Measurements from ENCODE around the gene PPP4R4. TPM values are rescaled to one million over a fixed set of nuclear protein-coding genes. Genes with fewer than 3 reads are reported as not detected.

The PPP4R4 gene
- total RNA-seq, 1 donor from 2014 or later: not detected

GRCh38 chr14:94138251-94138650 lies 35.9 kb upstream of the PPP4R4 start:
- H3K36me3 Mint-ChIP-seq (ENCODE audit: low read depth): no peaks in the 10 kb centered on the region
- ChIA-PET POLR2A (no interaction called here), CTCF (interaction anchor here (1.0 to 2.4 kb wide), 4 partner anchors 11 to 104 kb away, joined by 3 to 12 read pairs (median 5); no protein-coding TSS in a partner anchor)
- no peak overlapping the region for H3K27ac Mint-ChIP-seq
- no peak for ATAC-seq (ENCODE audit: low read depth)
- no peak for DNase-seq
- peaks cover 8% of the 10 kb centered on the region for H3K9me3 Mint-ChIP-seq
- intact Hi-C loops (cut with micrococcal nuclease): no loop called here
- H3K27me3 Mint-ChIP-seq: peaks cover 23% of the 10 kb centered on the region
- H3K4me3 Mint-ChIP-seq: no peak overlapping the region
- TF ChIP-seq CTCF (IDR thresholded peaks at IDR 0.05): no peak
- H3K4me1 Mint-ChIP-seq: no peaks in the 10 kb centered on the region

GRCh38 chr14:94139006-94139405 lies 35.1 kb upstream of the PPP4R4 start:
- no peaks in the 10 kb centered on the region for H3K4me1 Mint-ChIP-seq
- ChIA-PET CTCF (interaction anchor here (1.2 kb wide), 2 partner anchors 102 to 104 kb away, joined by 3 to 7 read pairs; no protein-coding TSS in a partner anchor), POLR2A (no interaction called here)
- no peak for TF ChIP-seq CTCF (IDR thresholded peaks at IDR 0.05)
- intact Hi-C loops (cut with micrococcal nuclease): no loop called here
- no peak for DNase-seq
- no peak for ATAC-seq (ENCODE audit: low read depth)
- H3K27ac Mint-ChIP-seq: no peak overlapping the region
- no peaks in the 10 kb centered on the region for H3K36me3 Mint-ChIP-seq (ENCODE audit: low read depth)
- H3K9me3 Mint-ChIP-seq: peaks cover 8% of the 10 kb centered on the region
- H3K4me3 Mint-ChIP-seq: no peak overlapping the region
- H3K27me3 Mint-ChIP-seq: peaks cover 20% of the 10 kb centered on the region

- ChIA-PET CTCF (interaction anchor here (4.0 kb wide), 1 partner anchor 103 kb away, joined by 16 read pairs; no protein-coding TSS in a partner anchor), POLR2A (no interaction called here)
- H3K27me3 Mint-ChIP-seq: peaks cover 20% of the 10 kb centered on the region
- ATAC-seq (ENCODE audit: low read depth): no peak
- H3K9me3 Mint-ChIP-seq: peaks cover 8% of the 10 kb centered on the region
- H3K4me3 Mint-ChIP-seq: no peak overlapping the region
- H3K27ac Mint-ChIP-seq: no peak overlapping the region
- intact Hi-C loops (cut with micrococcal nuclease): no loop called here
- no peaks in the 10 kb centered on the region for H3K4me1 Mint-ChIP-seq
- no peaks in the 10 kb centered on the region for H3K36me3 Mint-ChIP-seq (ENCODE audit: low read depth)
- DNase-seq: no peak
- no peak for TF ChIP-seq CTCF (IDR thresholded peaks at IDR 0.05)
These were observed 34.7 kb upstream of the PPP4R4 start for GRCh38 chr14:94139421-94139820.

- Mint-ChIP-seq H3K4me1 (no peaks in the 10 kb centered on the region), H3K27me3 (peaks cover 8% of the 10 kb centered on the region), H3K27ac (no peak overlapping the region), H3K9me3 (no peaks in the 10 kb centered on the region), H3K4me3 (no peak overlapping the region), H3K36me3 (ENCODE audit: low read depth) (no peaks in the 10 kb centered on the region)
- no peak for TF ChIP-seq CTCF (IDR thresholded peaks at IDR 0.05)
- ChIA-PET CTCF (interaction anchor here (1.0 to 4.0 kb wide), 5 partner anchors 38 to 203 kb away, joined by 3 to 16 read pairs (median 4); no protein-coding TSS in a partner anchor), POLR2A (interaction anchor here (0.7 kb wide), 1 partner anchor 9 kb away, joined by 4 read pairs; no protein-coding TSS in a partner anchor)
- ATAC-seq (ENCODE audit: low read depth): no peak
- no peak for DNase-seq
- intact Hi-C loops (cut with micrococcal nuclease): no loop called here
These were observed 31.9 kb upstream of the PPP4R4 start for GRCh38 chr14:94142247-94142646.

- no peaks in the 10 kb centered on the region for H3K9me3 Mint-ChIP-seq
- H3K4me3 Mint-ChIP-seq: no peak overlapping the region
- H3K4me1 Mint-ChIP-seq: no peaks in the 10 kb centered on the region
- no peaks in the 10 kb centered on the region for H3K36me3 Mint-ChIP-seq (ENCODE audit: low read depth)
- H3K27me3 Mint-ChIP-seq: peaks cover 8% of the 10 kb centered on the region
- no peak overlapping the region for H3K27ac Mint-ChIP-seq
- DNase-seq: no peak
- intact Hi-C loops (cut with micrococcal nuclease): no loop called here
- no peak for ATAC-seq (ENCODE audit: low read depth)
- POLR2A ChIA-PET: interaction anchor here (0.7 kb wide), 1 partner anchor 9 kb away, joined by 4 read pairs; no protein-coding TSS in a partner anchor
- TF ChIP-seq CTCF (IDR thresholded peaks at IDR 0.05): no peak
- CTCF ChIA-PET: interaction anchor here (1.2 to 4.0 kb wide), 3 partner anchors 37 to 172 kb away, joined by 3 to 16 read pairs (median 4); no protein-coding TSS in a partner anchor
These were observed 31.3 kb upstream of the PPP4R4 start for GRCh38 chr14:94142836-94143235.

Data from activated B cell treated with CpG ODN at 0.5 μM for 24 hours (primary cell).